Activated CD4-positive, alpha-beta T cell treated with anti-CD3 and anti-CD28 coated beads, Interleukin-2, amount 50 U/mL, for 24 hours (primary cell): ENCODE results near the gene PDGFD.

Experiments
- DNase-seq, 2 donors: peaks; one replicate each; pipeline ENCODE4 v3.0.0-alpha.2; 2020; ENCODE audit warnings: low read depth in 1 of 2, low spot score in 1 of 2

Gene PDGFD

GRCh38 chr11:104003491-104003890 is 160.5 kb downstream of the PDGFD start:
- no peak for DNase-seq

- no peak for DNase-seq
Observed at GRCh38 chr11:104001561-104002056, 162.3 kb downstream of the PDGFD start.

- no peak for DNase-seq
Observed at GRCh38 chr11:104000798-104001197, 163.1 kb downstream of the PDGFD start.

GRCh38 chr11:103998826-103999508 is 165.0 kb downstream of the PDGFD start:
- DNase-seq = no peak

- DNase-seq = no peak
Observed at GRCh38 chr11:103997082-103997481, 166.9 kb downstream of the PDGFD start.

GRCh38 chr11:103995896-103996295 is 168.1 kb downstream of the PDGFD start:
- DNase-seq = no peak

GRCh38 chr11:103994518-103994917 is 169.4 kb downstream of the PDGFD start:
- DNase-seq = no peak

GRCh38 chr11:103994094-103994493 is 169.9 kb downstream of the PDGFD start:
- DNase-seq = no peak

- DNase-seq = no peak
Observed at GRCh38 chr11:103993507-103993906, 170.4 kb downstream of the PDGFD start.

GRCh38 chr11:103988595-103988969 is 175.4 kb downstream of the PDGFD start:
- no peak for DNase-seq

- no peak for DNase-seq
Observed at GRCh38 chr11:103987629-103988594, 176.0 kb downstream of the PDGFD start.

- no peak for DNase-seq
Observed at GRCh38 chr11:103985041-103985440, 178.9 kb downstream of the PDGFD start.

- no peak for DNase-seq
Observed at GRCh38 chr11:103980108-103980507, 183.8 kb downstream of the PDGFD start.

- no peak for DNase-seq
Observed at GRCh38 chr11:103978616-103979595, 185.0 kb downstream of the PDGFD start.

GRCh38 chr11:103972013-103972412 is 191.9 kb downstream of the PDGFD start:
- DNase-seq = no peak

- DNase-seq = no peak
Observed at GRCh38 chr11:103970701-103971249, 193.2 kb downstream of the PDGFD start.

GRCh38 chr11:103968685-103969084 is 195.3 kb downstream of the PDGFD start:
- no peak for DNase-seq

- no peak for DNase-seq
Observed at GRCh38 chr11:103967985-103968384, 196.0 kb downstream of the PDGFD start.

- no peak for DNase-seq
Observed at GRCh38 chr11:103964390-103964789, 199.6 kb downstream of the PDGFD start.

- no peak for DNase-seq
Observed at GRCh38 chr11:103963648-103964047, 200.3 kb downstream of the PDGFD start.

- DNase-seq = no peak
Observed at GRCh38 chr11:103961010-103961409, 202.9 kb downstream of the PDGFD start.
